HTERT RPE-1 (cell line): ENCODE data around the gene ASCC3.

ENCODE experiments used
- in situ Hi-C: fragments of 300-500 bp; cut with MboI; formaldehyde crosslinking; loops from 4 replicates; pipeline ENCODE4 v1.14.3; 2020; ENCODE audit warnings: low sequenced_read_pairs

Gene ASCC3

DNA sequence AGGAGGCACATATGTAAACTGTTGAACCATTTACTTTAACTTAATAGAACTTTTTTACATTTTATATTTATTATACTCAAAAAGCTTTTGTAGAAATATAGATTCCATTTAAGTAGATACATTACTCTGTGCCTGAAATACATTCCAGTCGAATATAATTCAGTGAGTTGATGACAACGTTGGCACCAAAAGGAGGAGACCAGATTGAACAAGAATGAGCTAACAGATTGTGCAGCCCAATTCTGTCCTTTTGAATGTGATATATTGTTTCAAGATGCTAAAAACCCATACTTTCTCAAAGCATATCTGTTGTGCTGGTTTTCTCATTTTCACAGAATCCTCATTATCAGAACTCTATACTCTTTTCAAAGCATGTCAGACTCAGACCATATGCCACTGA is 269.0 kb downstream of the ASCC3 start:
- in situ Hi-C loops: no loop called here

DNA sequence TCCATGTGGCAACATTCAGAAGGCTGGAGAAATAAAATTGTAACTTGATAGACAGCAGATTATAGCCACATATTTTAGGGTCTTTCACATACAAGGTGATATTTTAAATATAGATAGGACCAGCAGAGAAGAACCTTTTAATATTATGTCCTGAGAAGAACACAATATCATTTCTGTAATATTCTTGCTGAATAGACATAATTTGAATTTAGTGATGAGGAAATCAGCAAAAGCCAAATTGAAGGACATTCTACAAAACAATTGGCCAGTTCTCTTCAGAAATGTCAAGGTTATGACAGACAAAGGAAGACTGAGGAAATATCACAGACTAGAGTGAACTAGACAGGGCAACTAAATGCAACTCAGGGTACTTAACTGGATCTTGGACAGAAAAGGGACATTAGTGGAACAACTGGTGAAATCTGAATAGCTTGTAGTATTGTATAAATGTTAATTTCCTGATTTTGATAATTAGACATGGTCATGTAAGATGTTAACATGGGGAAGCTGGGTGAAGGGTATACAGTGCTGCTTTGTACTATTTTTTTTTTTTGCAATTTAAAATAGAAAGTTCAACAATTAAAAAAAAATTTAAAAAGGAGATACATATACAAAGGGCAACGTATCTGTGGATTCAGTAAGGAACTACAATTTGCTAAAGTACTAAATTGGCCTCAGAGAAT is 281.9 kb downstream of the ASCC3 start:
- in situ Hi-C loops: no loop called here

DNA sequence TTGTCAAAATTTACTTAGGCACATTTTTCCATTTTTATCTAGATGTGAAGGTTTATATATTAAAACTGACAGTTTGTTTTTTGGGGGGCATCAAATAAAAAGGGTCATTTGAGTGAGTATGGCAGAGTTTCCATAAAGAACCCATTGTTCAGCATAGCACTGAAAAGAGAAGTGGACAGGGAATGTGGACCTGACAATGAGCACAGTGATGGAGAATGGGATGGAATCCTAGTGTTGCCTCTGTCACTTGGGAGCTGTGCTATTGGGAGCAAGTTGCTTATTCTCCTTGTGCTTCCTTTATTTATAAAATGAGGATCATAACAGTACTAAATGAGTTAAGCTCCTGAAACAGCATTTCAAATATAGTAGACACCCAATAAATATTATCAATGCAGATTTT is 285.7 kb downstream of the ASCC3 start:
- in situ Hi-C loops: no loop called here

- in situ Hi-C loops: no loop called here
Observed at GRCh38 chr6:100593522-100593921, 287.6 kb downstream of the ASCC3 start.

- in situ Hi-C loops: no loop called here
Observed at GRCh38 chr6:100592929-100593328, 288.2 kb downstream of the ASCC3 start.

DNA sequence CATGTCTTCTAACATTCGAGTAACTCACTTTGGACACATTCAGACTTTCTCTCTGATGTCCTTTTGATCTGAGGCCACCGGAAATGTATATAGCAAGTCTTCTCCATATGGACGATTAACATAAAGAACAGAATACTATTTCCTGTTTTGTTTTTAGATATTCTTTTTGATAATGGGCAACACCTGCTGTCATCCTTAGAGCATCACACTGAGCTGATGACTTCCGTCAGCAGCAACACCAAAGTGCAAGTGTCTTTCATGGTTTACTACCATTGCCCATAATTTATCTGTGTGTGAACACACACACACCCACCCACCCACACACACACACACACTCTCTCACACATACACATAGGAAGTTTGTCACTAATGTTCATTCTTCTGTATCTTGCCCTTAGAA is 303.7 kb downstream of the ASCC3 start:
- in situ Hi-C loops: no loop called here

DNA sequence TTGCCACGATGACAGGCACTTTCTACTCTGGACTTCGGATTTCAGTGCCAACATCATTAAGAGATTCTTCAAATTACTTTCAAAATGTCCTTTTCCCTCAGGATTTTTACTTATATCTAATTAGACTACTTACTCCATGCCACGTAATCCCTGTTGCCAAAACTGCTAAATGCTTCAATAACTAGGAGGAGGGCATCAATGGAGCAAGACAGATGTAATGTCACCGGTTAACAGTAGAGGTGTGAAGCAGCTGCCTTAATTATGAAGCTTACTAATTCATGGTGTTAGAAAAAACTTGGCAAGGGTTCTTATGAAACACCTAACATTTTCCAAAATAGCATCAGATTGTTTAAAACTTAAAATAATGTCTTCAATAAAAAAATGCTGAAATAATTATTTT is 305.2 kb downstream of the ASCC3 start:
- in situ Hi-C loops: no loop called here

DNA sequence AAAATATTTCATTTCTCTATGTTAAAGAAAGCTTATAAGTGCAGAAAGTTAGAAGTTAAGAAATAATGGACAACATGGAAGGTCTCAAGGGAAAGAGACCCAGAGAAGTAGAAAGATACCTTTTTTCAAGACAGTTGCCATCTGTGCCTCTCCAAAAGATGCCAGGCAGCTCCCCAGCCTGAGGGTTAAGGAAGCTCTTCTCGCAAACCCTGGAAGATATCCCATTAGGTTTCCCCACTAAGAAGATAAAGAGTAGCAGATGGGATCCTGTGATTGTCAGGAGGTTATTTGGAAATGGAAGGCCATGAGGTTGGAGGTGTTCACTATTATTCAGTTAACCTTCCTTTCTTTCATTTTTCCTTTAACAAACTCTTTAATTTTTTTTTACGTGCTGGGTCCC is 306.3 kb downstream of the ASCC3 start:
- in situ Hi-C loops: no loop called here

- in situ Hi-C loops: no loop called here
Observed at GRCh38 chr6:100573166-100573565, 308.0 kb downstream of the ASCC3 start.

DNA sequence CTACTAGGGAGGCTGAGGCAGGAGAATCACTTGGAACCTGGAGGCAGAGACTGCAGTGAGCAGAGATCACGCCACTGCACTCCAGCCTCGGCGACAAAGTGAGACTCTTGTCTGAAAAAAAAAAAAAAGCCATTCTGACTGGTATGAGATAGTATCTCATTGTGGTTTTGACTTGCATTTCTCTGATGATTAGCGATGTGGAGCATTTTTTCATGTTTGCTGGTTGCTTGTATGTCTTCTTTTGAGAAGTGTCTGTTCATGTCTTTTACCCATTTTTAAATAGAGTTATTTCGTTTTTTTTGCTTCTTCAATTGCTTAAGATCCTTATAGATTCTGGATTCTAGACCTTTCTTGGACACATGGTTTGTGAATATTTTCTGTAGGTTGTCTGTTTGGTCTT is 312.9 kb downstream of the ASCC3 start:
- in situ Hi-C loops: no loop called here

DNA sequence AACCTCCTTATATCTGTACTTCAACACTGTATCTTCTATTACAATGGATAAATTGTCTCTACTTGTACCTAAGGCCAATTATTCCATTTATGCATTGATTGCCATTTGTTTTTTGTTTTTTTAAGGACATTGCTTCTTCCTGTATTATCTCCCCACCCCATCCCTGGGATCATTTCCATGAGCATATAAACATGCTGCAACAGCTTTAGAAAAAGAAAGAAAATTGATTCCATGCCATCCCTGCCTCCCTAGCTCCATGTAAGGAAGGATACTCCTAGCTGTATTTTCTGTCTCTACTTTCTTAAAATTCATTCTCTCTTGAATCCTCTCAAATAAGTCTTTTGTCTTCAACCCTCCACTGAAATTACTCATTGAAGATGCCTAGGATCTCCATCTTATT is 314.6 kb downstream of the ASCC3 start:
- in situ Hi-C loops: no loop called here

DNA sequence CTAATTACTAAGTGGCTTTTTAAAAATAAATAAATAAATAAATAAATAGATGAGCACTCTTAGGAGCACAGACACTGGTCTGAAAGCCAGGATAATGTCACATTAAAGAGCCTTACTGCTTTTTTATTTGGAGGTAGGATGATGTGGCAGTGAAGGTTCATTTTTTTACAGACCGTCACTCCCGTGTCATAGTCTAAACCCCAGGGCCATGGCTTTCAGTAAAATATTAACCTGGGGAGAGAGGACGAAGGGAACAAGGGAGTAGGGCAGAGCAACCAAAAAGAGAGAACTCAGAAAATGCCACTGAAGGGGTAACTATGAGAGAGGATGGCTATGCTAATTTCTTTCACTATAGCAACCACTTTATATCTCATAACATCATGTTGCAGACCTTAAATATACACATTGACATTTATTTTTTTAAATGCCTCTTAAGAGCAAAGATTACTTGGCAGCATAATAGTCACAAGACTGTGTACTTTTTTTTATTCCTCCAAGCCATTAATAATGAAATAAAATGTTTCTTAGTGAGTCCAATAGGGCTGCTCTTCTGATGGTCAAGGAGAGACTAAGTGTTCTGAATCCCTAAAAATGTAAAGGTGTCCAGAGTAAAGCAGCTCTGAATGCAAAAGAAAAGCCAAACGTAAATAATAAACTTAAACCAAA is 315.6 kb downstream of the ASCC3 start:
- in situ Hi-C loops: no loop called here

DNA sequence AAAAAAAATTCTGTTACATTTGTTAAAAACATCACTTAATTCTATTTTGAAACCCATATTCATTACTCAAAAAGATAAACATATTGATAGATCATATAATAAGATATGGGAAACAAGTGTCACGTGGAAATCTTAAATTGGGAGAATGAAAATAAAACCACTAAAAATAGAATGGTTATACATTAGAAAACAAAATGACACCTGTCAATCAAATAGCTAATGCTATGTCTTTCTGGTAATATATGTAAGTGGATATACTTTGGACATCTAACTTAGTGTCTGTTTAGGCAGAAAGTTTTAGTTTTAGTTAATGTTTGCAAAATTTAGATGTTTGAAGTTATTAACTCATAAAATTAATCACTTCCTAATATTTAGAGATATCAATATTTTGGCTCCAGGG is 321.3 kb downstream of the ASCC3 start:
- in situ Hi-C loops: no loop called here

GRCh38 chr6:100554228-100554627 is 326.9 kb downstream of the ASCC3 start:
- in situ Hi-C loops: no loop called here

GRCh38 chr6:100553243-100553642 is 327.9 kb downstream of the ASCC3 start:
- in situ Hi-C loops: no loop called here

DNA sequence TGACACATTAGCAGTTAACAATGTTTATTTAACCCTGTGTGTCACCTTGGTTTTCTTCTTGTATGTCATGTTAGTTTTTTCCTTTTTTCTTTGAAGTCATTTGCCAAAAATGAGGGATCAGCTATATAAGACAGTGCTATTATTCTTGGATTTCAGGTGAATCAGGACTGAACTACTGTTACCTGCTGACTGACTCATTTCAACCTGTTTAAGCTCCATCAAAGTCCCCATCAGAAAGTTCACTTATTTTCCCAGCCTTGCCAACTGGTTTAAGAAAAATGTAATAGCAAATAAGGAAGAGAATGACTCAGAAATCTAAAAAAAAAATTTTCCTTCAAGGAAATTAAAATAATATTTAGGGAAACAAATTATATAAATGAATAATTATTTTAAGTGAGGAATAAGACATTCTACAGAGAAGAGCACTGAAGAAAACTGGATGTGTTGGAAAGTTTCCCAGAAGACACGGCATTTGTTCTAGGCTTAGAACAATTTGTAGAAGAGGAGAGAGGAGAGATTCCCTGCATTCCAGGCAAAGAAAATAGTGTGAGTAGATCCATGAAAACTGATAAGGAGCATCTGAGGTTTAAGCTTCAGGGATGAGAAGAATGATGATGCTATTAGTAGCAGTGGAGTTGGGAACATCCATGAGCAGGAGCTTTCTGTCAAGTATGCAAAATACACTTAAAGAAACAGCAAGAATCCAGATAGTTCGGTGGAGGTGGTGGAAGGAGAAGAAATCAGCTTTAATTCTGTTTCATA is 331.5 kb downstream of the ASCC3 start:
- in situ Hi-C loops: no loop called here

DNA sequence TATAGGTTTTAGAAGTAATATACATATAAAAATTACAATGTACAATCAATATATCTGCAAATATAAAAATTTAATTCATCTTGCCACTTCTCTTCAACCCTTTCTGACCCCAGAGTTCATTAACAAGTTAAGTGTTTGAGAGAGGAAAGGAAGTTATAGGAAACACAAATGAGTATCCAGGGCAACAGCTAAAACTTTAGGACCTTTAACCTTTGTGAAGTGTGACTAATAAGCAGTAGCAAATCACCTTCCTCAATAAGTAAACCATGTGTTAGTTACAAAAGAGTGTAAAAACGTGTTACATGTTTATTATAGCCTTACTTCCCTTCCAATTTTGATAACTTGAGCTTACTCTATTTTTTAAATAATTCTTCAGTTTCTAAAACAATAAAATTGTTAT is 343.0 kb downstream of the ASCC3 start:
- in situ Hi-C loops: no loop called here

- in situ Hi-C loops: no loop called here
Observed at GRCh38 chr6:100518588-100518987, 362.5 kb downstream of the ASCC3 start.

DNA sequence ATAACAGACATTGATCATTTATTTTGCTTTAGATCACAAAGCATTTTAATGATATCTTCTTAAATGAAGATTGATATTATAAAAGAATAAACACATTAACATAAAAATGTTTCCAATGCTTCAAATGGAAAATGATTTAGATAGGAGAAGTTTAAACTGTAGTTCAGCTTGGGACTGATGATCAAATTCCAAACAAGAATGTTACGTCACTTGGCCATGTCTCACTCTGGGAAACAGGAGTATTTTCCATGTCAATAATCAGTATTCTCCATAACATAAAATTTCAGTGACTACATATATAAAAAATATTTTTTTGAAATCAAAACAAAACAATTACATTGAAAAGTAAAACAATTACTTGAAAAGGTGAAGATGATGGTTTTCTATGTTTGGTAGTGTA is 363.5 kb downstream of the ASCC3 start:
- in situ Hi-C loops: no loop called here

DNA sequence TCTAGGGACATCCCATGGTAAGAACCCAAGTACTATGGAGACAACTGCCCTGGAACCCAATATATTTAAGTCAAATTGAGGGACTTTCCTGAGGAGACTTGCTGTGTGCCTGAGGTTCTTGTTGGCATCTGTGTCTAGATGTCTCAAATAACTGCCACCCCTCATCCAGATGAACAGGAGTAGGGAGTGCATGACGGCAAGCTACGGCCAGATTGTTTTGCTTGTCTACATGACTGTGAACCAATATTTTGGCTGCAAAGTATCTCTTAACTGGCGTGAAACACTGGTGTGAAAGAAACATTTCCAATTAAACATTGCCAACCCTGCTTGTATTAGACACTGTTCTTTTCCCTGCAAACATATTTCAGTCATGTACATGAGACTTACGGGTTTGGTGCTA is 364.0 kb downstream of the ASCC3 start:
- in situ Hi-C loops: no loop called here

- in situ Hi-C loops: no loop called here
Observed at GRCh38 chr6:100514660-100515059, 366.5 kb downstream of the ASCC3 start.

DNA sequence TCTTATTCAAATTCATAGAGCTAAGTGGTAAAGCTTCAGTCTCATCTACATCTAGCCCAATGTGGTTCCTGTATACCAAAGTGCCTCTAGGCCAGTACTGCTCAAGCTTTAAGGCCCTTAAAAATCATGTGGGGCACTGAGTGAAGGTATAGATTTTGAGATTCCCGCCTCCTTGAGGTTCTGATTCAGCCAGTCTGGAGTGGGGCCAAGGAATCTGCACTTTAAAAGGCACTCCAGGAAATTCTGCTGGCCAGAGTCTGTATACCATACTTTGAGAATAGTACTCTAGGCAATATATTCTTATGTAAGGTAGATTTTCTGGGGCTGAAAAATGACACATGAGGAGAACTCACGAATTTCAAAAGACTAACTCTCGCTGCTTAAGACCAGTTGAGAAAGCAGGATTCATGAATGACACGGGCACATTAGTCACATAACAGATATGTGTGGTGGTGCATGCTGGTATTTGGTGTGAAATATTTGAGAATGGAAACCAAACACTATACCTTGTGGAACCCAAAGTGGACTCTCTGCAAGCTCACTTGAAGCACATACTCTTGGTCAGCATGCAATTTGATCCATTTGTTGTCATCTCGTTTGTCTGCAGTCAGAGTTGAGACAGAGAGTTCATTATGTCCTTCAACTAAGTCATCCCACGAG is 368.8 kb downstream of the ASCC3 start:
- in situ Hi-C loops: no loop called here
